Vagina (tissue), 2 donors: ENCODE results near the gene TAF4B. TPM values are rescaled to one million over a fixed set of nuclear protein-coding genes. Genes with fewer than 3 reads are reported as not detected.
A peak's percentile ranks its signal among the peaks of the same experiment; 100 is the strongest.
"Not testable (repeated sequence)": the region's sequence is repeated elsewhere in the genome, so short reads cannot be mapped to it uniquely, and the experiment has no call there.

Experiments
- DNase-seq, 2 donors: peaks; one replicate each; pipeline ENCODE4 v3.0.0-alpha.2; 2017; ENCODE audit errors: extremely low spot score in 2 of 2
- H3K27ac ChIP-seq: fragments of 200-600 bp; sonication (generic); one replicate; pipeline ENCODE4 v1.5.1; 2019
- H3K27me3 ChIP-seq: fragments of 200-600 bp; sonication (generic); one replicate; pipeline ENCODE4 v1.5.1; 2019
- H3K36me3 ChIP-seq, 2 donors: fragments of 200-600 bp; sonication (generic); one replicate each; pipeline ENCODE4 v1.5.1; 2017 to 2019
- H3K4me1 ChIP-seq: fragments of 200-600 bp; sonication (generic); one replicate; pipeline ENCODE4 v1.5.1; 2019
- H3K4me3 ChIP-seq, 2 donors: fragments of 200-600 bp; sonication (generic); 1 replicate in 1 of 2; 2 replicates in 1 of 2; pipeline ENCODE4 v1.5.1; 2016 to 2019
- H3K9me3 ChIP-seq: fragments of 200-600 bp; sonication (generic); one replicate; pipeline ENCODE4 v1.5.1; 2019
- POLR2A ChIP-seq, 2 donors: fragments of 450-650 bp; IDR thresholded peaks; one replicate each; pipeline ENCODE4 v1.6.1; 2017; ENCODE audit warnings: antibody characterized with exemption in 2 of 2, mild to moderate bottlenecking in 2 of 2, moderate library complexity in 2 of 2
- POLR2AphosphoS5 ChIP-seq, 2 donors: sonication (generic); formaldehyde crosslinking; IDR thresholded peaks; one replicate each; pipeline ENCODE4 v1.9.0; 2017; ENCODE audit warnings: antibody characterized with exemption in 2 of 2, mild to moderate bottlenecking in 2 of 2, low read depth in 1 of 2; ENCODE audit not compliant: insufficient read depth in 1 of 2
- intact Hi-C: fragments of 100-400 bp; cut with DNase I; formaldehyde crosslinking; loops from one replicate; pipeline ENCODE4 v1.15.1; 2023
- total RNA-seq: library from RNA; depleted of rRNA; stranded (reverse); fragments of >200 nt; gene quantifications from one replicate; pipeline ENCODE4 v1.2.3, GENCODE V29; 2016
- TF ChIP-seq, protein P1 (sequence below), 3 experiments: fragments of 450-650 bp in 2 of 3; fragments of 200-600 bp in 1 of 3; sonication (generic) in 1 of 3; IDR thresholded peaks; one replicate each; pipeline ENCODE4 v1.5.1; 2017 to 2019; ENCODE audit warnings: antibody characterized with exemption in 3 of 3, mild to moderate bottlenecking in 2 of 3, moderate library complexity in 2 of 3

Gene TAF4B
- total RNA-seq, 1 donor from 2014 or later = 16.0 TPM

DNA sequence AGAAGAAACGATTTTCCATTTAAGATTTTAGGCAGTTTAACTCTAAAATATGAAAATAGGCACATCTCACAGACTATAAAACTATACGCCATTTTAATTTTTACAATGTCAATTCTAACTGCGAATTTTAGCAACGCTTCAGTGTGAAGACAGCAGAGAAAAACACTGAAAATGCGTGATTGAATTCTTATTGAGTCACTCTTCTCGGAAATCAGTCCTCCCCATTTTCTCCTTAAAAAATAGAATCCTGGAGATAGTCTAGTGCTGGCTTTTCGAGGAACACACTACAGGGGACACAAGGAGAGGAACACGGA is 373 bp upstream of the TAF4B start:
- DNase-seq = no peak
- Histone ChIP-seq H3K27ac (no peak overlapping the region), H3K4me1 (peaks cover 18% of the 10 kb centered on the region), H3K9me3 (no peaks in the 10 kb centered on the region), H3K4me3 (peak overlapping the region; percentile 74 to 88), H3K36me3 (no peaks in the 10 kb centered on the region), H3K27me3 (no peaks in the 10 kb centered on the region)
- TF ChIP-seq, protein P1, sequence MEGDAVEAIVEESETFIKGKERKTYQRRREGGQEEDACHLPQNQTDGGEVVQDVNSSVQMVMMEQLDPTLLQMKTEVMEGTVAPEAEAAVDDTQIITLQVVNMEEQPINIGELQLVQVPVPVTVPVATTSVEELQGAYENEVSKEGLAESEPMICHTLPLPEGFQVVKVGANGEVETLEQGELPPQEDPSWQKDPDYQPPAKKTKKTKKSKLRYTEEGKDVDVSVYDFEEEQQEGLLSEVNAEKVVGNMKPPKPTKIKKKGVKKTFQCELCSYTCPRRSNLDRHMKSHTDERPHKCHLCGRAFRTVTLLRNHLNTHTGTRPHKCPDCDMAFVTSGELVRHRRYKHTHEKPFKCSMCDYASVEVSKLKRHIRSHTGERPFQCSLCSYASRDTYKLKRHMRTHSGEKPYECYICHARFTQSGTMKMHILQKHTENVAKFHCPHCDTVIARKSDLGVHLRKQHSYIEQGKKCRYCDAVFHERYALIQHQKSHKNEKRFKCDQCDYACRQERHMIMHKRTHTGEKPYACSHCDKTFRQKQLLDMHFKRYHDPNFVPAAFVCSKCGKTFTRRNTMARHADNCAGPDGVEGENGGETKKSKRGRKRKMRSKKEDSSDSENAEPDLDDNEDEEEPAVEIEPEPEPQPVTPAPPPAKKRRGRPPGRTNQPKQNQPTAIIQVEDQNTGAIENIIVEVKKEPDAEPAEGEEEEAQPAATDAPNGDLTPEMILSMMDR (IDR thresholded peaks at IDR 0.05) = no peak
- TF ChIP-seq POLR2AphosphoS5 (IDR thresholded peaks at IDR 0.05; ENCODE audit: insufficient read depth in 1 of 2, low read depth in 1 of 2) (no peak), POLR2A (IDR thresholded peaks at IDR 0.05) (no peak)
- intact Hi-C loops = no loop called here

DNA sequence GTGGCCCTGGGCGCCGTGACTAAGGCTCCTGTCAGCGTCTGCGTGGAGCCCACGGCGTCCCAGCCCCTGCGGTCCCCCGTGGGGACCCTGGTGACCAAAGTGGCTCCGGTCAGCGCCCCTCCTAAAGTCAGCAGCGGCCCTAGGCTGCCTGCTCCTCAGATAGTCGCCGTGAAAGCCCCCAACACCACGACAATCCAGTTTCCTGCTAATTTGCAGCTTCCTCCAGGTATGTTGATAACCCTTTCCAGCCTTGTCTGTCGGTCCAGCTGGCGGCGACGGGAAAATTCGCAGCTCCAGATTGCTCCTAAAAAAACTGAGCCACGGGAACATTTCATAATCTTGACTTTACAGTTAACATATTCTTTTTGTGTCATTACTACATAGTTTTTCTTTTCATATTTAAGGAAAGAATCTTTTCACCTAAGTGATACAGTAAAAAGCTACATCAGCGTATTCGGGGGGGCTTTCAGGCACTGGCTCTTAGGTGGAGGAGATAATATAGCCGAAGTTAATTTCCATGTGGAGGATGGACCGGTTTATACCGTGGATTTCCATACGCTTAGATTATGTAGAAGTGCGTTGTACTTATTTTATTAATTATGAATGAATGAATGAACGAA is 916 bp downstream of the TAF4B start:
- H3K36me3 ChIP-seq = no peaks in the 10 kb centered on the region
- TF ChIP-seq, protein P1 (IDR thresholded peaks at IDR 0.05) = no peak
- TF ChIP-seq POLR2AphosphoS5 (IDR thresholded peaks at IDR 0.05; ENCODE audit: insufficient read depth in 1 of 2, low read depth in 1 of 2) (no peak), POLR2A (IDR thresholded peaks at IDR 0.05) (no peak)
- H3K4me3 ChIP-seq = peak overlapping the region; percentile 74 to 88
- no peak for DNase-seq
- H3K9me3 ChIP-seq = no peaks in the 10 kb centered on the region
- peak overlapping the region; percentile 66 for H3K27ac ChIP-seq
- H3K4me1 ChIP-seq = peaks cover 18% of the 10 kb centered on the region
- intact Hi-C loops = no loop called here
- H3K27me3 ChIP-seq = no peaks in the 10 kb centered on the region

DNA sequence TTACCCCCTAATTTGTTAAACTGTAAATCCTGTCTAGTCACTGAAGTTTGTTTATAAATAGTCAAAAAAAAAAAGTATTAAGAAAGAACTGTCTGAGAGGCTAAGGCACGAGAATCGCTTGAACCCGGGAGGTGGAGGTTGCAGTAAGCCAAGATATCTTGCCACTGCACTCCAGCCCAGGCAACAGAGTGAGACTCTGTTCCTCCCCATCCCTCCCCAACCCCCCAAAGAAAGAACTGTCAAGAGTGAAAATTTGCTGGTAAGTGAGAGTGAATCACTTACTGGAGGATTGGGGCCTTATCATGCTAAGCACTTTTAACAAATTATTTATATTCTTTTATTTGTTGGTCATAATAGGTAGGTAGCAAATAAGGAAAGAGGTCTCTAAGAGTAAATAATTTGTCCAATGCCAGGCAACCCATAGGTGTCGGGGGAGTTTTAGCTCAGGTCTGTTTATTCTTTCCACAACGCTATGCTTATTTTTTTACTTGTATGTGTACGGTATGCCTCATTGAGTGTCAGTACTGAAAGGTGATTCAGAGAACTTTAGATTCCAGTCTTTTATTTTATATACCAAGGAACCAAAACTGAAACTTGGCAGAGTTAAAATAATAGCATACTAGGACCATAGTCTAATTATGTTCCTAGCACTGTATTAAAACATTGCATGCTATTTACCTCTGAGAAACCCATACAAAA is 2.5 kb downstream of the TAF4B start:
- Histone ChIP-seq H3K27ac (no peak overlapping the region), H3K4me1 (peaks cover 18% of the 10 kb centered on the region), H3K4me3 (no peak overlapping the region), H3K36me3 (no peaks in the 10 kb centered on the region), H3K9me3 (no peaks in the 10 kb centered on the region), H3K27me3 (no peaks in the 10 kb centered on the region)
- intact Hi-C loops = no loop called here
- TF ChIP-seq, protein P1 (IDR thresholded peaks at IDR 0.05) = no peak
- TF ChIP-seq POLR2AphosphoS5 (IDR thresholded peaks at IDR 0.05; ENCODE audit: insufficient read depth in 1 of 2, low read depth in 1 of 2) = no peak
- TF ChIP-seq POLR2A (IDR thresholded peaks at IDR 0.05) = no peak
- no peak for DNase-seq

DNA sequence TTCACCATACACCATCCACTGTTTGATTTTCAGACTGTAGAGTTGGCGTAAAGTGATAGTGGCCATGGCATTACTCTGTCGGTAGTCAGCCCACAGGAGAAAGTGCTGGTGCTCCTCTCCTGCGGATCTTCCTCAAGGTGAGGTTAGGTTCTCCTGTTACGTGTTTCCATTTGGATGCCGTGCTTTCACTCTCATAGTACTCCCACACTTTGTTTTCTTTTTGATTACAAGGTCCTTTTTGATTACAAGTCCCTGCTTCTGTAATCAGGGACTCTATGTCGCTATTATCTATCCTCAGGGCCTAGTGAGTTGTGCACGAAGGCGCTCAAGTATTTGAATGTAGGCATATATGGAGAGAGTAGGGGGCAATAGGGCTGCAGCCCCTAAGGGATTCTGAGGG is 4.3 kb downstream of the TAF4B start:
- TF ChIP-seq, protein P1 (IDR thresholded peaks at IDR 0.05) = no peak
- no peak for DNase-seq
- Histone ChIP-seq H3K4me1 (peaks cover 17% of the 10 kb centered on the region), H3K36me3 (no peaks in the 10 kb centered on the region), H3K4me3 (no peak overlapping the region), H3K9me3 (no peaks in the 10 kb centered on the region), H3K27ac (no peak overlapping the region), H3K27me3 (no peaks in the 10 kb centered on the region)
- intact Hi-C loops = no loop called here

DNA sequence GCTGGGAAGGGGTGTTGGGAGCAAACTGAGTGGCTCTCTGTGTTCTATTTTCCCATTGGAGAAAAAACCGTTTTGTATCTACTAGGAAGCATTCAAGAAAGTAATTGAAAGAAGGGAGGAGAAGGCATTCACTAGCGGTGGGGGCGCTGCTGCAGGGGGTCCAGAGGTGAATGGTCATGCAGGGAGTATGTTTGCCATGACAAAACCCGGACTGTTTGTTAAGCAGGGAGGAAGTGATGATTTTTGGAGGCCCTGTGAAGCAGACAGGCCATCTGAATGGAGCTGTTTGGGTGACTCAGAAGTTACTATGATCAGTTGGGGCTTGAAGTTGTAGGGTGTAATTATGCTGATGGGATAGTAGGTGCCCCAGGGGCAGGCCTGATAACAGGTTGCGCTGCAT is 7.0 kb downstream of the TAF4B start:
- H3K4me3 ChIP-seq = no peak overlapping the region
- intact Hi-C loops = no loop called here
- DNase-seq = no peak
- no peaks in the 10 kb centered on the region for H3K4me1 ChIP-seq
- H3K27ac ChIP-seq = no peak overlapping the region
- H3K9me3 ChIP-seq = no peaks in the 10 kb centered on the region
- TF ChIP-seq, protein P1 (IDR thresholded peaks at IDR 0.05) = no peak
- no peak for TF ChIP-seq POLR2AphosphoS5 (IDR thresholded peaks at IDR 0.05; ENCODE audit: insufficient read depth in 1 of 2, low read depth in 1 of 2)
- no peak for TF ChIP-seq POLR2A (IDR thresholded peaks at IDR 0.05)
- no peaks in the 10 kb centered on the region for H3K27me3 ChIP-seq
- no peaks in the 10 kb centered on the region for H3K36me3 ChIP-seq

DNA sequence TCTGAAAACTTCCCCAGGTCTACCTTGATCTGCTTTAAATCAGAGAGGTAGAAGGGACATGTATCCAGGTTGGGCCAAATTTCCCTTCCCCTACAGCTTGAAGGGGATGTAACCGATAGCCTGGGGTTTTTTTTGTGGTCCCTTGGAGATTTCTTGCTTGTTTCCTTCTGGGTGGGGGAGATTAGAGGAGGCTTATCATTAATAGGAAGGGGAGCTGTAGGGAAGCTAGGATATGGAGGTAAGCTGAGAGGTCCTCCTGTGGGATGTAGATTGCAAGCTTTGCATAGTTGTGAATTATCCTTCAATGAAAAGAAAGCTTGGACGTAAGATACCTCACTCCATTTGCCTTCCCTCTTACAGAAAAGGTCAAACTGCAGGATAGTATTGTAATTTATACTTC is 11.1 kb downstream of the TAF4B start:
- intact Hi-C loops, H3K4me3 ChIP-seq, H3K36me3 ChIP-seq, DNase-seq, H3K27ac ChIP-seq, H3K4me1 ChIP-seq, H3K9me3 ChIP-seq, H3K27me3 ChIP-seq: not testable (repeated sequence)

DNA sequence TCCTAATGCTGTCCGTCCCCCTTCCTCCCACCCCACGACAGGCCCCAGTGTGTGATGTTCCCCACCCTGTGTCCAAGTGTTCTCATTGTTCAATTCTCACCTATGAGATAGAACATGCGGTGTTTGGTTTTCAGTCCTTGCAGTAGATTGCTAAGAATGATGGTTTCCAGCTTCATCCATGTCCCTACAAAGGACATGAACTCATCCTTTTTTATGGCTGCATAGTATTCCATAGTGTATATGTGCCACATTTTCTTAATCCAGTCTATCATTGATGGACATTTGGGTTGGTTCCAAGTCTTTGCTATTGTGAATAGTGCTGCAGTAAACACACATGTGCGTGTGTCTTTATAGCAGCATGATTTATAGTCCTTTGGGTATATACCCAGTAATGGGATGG is 12.5 kb downstream of the TAF4B start:
- H3K9me3 ChIP-seq, DNase-seq, H3K4me3 ChIP-seq, H3K27me3 ChIP-seq, intact Hi-C loops, H3K4me1 ChIP-seq, H3K36me3 ChIP-seq, H3K27ac ChIP-seq: not testable (repeated sequence)

DNA sequence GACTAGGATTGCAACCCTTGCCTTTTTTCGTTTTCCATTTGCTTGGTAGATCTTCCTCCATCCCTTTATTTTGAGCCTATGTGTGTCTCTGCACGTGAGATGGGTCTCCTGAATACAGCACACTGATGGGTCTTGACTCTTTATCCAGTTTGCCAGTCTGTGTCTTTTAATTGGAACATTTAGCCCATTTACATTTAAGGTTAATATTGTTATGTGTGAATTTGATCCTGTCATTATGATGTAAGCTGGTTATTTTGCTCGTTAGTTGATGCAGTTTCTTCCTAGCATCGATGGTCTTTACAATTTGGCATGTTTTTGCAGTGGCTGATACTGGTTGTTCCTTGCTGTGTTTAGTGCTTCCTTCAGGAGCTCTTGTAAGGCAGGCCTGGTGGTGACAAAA is 16.1 kb downstream of the TAF4B start:
- H3K36me3 ChIP-seq, H3K4me3 ChIP-seq, H3K4me1 ChIP-seq, intact Hi-C loops, DNase-seq, H3K27ac ChIP-seq, H3K9me3 ChIP-seq, H3K27me3 ChIP-seq: not testable (repeated sequence)
